LNCaP clone FGC (cell line): ENCODE results near the gene ST6GALNAC3.
A peak's percentile ranks its signal among the peaks of the same experiment; 100 is the strongest.

ENCODE experiments used
- DNase-seq: peaks from one replicate; pipeline ENCODE4 v3.0.0-alpha.2; 2011; ENCODE audit warnings: low read depth
- H3K4me3 ChIP-seq: 2 replicates; pipeline ENCODE4 v1.5.1; 2011; ENCODE audit warnings: mild to moderate bottlenecking, low read depth, low read length, control low read depth
- TF ChIP-seq, protein P1 (sequence below): IDR thresholded peaks from 2 replicates; pipeline ENCODE4 v1.5.1; 2012; ENCODE audit warnings: mild to moderate bottlenecking; ENCODE audit not compliant: control insufficient read depth, insufficient read depth; ENCODE audit errors: extremely low read depth

The ST6GALNAC3 gene

DNA sequence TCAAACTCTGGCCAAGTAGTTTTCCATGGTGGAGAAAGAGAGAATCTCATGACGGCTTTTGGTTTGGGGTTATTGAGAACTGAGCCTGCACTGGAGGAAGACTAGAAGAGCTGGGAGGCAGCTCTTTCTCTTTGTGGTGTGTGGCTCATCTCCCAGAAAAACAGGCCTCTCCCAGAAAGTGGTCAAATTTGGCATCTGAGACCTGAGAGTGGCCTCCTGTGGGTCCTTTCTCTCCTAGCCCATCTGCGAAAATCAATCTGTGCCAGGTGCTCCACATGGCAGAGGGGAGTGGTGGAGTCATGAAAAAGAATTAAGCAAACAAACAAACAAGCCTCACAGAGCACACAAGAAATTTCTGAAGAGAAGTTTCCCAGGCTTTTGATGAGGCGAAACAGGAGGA is 305.0 kb downstream of the ST6GALNAC3 start:
- TF ChIP-seq, protein P1, sequence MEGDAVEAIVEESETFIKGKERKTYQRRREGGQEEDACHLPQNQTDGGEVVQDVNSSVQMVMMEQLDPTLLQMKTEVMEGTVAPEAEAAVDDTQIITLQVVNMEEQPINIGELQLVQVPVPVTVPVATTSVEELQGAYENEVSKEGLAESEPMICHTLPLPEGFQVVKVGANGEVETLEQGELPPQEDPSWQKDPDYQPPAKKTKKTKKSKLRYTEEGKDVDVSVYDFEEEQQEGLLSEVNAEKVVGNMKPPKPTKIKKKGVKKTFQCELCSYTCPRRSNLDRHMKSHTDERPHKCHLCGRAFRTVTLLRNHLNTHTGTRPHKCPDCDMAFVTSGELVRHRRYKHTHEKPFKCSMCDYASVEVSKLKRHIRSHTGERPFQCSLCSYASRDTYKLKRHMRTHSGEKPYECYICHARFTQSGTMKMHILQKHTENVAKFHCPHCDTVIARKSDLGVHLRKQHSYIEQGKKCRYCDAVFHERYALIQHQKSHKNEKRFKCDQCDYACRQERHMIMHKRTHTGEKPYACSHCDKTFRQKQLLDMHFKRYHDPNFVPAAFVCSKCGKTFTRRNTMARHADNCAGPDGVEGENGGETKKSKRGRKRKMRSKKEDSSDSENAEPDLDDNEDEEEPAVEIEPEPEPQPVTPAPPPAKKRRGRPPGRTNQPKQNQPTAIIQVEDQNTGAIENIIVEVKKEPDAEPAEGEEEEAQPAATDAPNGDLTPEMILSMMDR, result no peak
- DNase-seq, result no peak
- no peak overlapping the region for H3K4me3 ChIP-seq

DNA sequence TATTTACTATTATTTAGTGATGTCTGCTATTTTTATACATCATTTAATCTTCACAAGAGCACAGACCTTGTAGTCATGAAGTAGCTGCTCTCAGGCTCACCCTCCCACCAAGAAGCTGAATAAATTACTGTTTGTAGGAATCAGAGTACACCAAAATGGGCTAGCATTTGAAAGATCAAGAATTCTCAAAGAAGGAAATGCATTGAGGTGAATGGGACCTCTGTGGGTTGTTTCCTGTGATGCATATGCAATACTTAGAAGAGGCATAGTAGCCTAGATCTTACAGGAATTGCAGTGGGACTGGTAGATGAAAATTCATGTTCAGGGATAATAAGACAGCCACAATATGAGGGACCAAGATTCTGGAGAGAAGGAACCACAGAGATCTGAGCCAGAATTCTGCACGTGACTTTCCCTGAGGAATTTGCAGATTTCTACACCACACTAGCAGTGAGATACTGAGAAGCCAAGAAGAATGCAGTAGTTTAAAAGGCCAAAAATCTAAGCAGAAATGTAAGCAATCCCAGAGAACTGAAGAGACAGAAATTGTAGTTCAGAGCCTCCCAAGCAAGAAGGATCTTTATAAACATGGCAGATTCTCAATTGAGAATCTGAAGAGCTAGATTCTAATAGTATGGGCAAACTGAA is 307.0 kb downstream of the ST6GALNAC3 start:
- TF ChIP-seq, protein P1, result no peak
- DNase-seq, result no peak
- H3K4me3 ChIP-seq, result no peak overlapping the region

DNA sequence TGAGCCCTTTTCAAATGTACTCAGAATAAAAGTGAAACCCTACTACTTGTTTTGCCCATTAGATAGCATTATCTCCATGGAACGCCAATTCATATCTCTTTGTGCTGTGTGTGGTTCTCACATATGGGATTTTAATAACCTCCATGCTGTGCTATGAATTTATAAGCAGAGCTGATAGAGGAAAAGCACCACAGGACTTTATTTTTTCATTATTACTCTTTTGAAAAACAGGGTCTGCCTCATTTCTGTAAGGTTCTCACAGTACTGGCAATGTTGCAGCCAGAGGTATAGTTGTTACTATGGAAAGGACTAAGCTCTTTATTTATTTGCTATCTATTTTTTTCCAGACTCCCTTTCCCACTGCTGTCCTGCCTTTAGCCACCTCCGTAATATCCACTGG is 313.7 kb downstream of the ST6GALNAC3 start:
- DNase-seq, result no peak
- TF ChIP-seq, protein P1, result no peak
- H3K4me3 ChIP-seq, result no peak overlapping the region

DNA sequence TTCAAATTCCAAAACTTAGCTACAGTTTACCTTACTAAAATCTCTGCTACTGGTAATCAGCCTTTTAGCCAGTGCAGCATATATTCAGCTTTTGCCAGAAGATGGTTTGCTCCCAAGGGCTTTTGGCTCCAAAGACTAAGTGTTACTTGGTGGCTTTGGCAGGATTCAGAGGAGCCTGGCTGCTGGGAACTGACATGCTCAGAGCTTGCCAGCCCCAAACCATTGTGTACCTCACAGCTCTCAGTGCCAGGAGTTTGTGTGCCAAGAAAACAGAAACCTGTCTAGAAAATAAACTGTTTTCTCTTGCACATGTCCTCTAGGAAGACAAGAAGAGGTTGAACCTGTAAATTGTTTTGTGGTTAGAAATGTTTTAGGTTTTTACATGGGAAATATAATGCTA is 315.9 kb downstream of the ST6GALNAC3 start:
- no peak overlapping the region for H3K4me3 ChIP-seq
- DNase-seq, result peak; percentile 88
- TF ChIP-seq, protein P1, result no peak

DNA sequence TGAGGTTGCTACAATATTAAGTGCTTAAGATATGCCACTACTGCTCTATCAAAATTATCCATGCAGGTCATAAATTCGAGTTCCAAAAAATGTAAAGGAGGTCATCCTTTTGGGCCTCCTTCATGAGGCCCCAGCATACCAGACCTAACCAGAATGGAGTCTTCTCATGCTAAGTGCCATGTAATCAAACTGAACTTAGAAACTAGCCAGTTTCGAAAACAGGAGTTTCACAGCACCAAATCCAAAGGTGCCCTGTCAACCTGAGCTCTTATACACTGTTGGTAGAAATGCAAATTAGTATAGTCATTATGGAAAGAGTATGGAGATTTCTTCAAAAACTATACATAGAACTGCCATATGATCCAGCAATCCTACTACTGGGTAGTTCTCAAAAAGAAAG is 320.5 kb downstream of the ST6GALNAC3 start:
- no peak overlapping the region for H3K4me3 ChIP-seq
- TF ChIP-seq, protein P1, result no peak
- DNase-seq, result no peak

DNA sequence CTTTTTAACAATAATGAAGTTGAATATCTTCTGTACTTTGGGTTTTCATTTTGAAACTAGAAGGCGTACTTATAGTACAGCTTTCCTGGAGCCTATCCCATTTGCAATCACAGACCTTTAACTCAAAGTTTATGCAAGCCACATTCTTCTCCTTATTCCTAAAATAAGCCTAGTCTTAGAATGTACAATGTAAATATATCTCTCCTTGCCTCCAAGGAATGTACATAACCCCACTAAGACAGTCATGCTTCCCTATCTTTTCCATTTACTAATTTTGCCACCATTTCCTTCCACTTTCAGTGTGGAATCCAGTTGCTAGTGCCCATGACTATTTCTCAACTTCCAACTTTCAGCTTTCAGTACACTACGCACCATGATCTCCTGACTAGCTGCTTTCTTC is 327.6 kb downstream of the ST6GALNAC3 start:
- no peak overlapping the region for H3K4me3 ChIP-seq
- TF ChIP-seq, protein P1, result no peak
- DNase-seq, result no peak

DNA sequence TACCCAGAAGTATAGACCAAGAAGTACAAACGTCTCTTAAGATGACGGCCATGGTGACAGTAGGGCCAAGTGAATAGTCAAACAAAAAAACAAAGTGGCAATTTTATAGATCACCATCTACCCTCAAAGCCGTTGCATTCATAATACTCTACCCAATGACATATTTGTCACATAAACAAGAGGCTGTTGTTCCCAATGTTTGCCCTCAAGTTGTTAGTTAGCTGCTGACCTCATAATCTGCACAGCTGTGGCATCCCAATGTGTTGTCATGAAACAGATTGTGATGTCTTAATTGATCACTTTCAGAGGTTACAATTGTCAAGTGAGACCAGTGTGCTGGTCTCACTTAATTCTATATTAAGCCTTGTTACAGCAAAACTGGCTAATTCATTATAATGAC is 333.8 kb downstream of the ST6GALNAC3 start:
- H3K4me3 ChIP-seq, result no peak overlapping the region
- TF ChIP-seq, protein P1, result no peak
- DNase-seq, result no peak
